Measurements from ENCODE around the gene PLD1.

The PLD1 gene

GRCh38 chr3:171553086-171553485, 257.2 kb downstream of the PLD1 start:
- no peak for DNase-seq (ENCODE audit: extremely low read depth, low read depth)
- no peak for TF ChIP-seq CTCF (IDR thresholded peaks at IDR 0.05; ENCODE audit: low read depth, low read length, missing control alignments)

GRCh38 chr3:171552531-171552930, 257.8 kb downstream of the PLD1 start:
- no peak for TF ChIP-seq CTCF (IDR thresholded peaks at IDR 0.05; ENCODE audit: low read depth, low read length, missing control alignments)
- H3K4me3 ChIP-seq (replicated peaks; ENCODE audit: low read depth, low read length), result no peak overlapping the region

More at GRCh38 chr3:171553086-171553485, 257.2 kb downstream of the PLD1 start:
- H3K4me3 ChIP-seq (replicated peaks; ENCODE audit: low read depth, low read length), result no peak overlapping the region

GRCh38 chr3:171551296-171551695, 259.0 kb downstream of the PLD1 start:
- H3K4me3 ChIP-seq (replicated peaks; ENCODE audit: low read depth, low read length), result no peak overlapping the region
- no peak for TF ChIP-seq CTCF (IDR thresholded peaks at IDR 0.05; ENCODE audit: low read depth, low read length, missing control alignments)
- DNase-seq (ENCODE audit: extremely low read depth, low read depth), result no peak

More at GRCh38 chr3:171552531-171552930, 257.8 kb downstream of the PLD1 start:
- DNase-seq (ENCODE audit: extremely low read depth, low read depth), result no peak

All from HFF-Myc (cell line).